GM21381 (cell line): ENCODE data around the gene CHST11.
A peak's percentile ranks its signal among the peaks of the same experiment; 100 is the strongest.
"Not testable (repeated sequence)": the region's sequence is repeated elsewhere in the genome, so short reads cannot be mapped to it uniquely, and the experiment has no call there.

Source experiments
- ATAC-seq: cut with Tn5 transposase; IDR thresholded peaks from one replicate; pipeline ENCODE4 v1.9.1; 2021; ENCODE audit warnings: mild to moderate bottlenecking, moderate library complexity; ENCODE audit not compliant: unreplicated experiment

The CHST11 gene

GRCh38 chr12:104522985-104523722, 66.4 kb downstream of the CHST11 start:
- ATAC-seq = no peak

DNA sequence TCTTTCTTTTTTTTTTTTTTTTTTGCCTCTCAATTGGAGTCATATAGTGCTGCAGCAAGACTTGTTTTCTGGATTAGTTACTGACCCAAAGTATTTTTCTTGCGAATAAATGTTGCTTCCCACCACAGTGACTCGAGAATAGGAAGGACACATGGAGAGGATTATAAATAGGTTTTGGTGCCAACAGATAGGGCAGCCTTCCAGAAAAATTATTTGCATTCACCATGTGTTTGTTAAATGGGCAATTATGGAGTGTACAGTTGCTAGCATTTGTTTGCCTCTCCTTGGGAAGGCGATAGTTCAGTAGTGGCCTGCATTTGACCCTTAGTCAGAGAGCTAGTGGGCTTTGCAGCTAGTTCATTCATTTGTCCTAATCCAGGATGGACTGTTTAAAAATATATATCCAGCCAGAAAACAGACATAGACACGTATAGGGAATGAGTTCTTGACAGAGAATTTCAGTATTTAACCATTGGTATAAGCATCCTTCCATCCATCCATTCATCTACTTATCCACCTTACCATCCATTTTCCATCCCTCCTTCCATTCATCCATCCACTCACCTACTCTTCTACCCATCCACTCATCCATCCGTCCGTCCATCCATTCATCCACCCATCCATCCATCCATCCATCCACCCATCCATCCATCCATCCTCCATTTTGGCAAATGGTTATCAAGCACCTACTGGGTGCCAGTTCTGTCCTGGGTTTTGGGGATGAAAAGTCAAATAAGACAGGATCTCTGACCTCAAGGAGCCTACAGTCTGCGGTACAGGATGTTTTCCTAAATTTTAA, 67.5 kb downstream of the CHST11 start:
- ATAC-seq = no peak

DNA sequence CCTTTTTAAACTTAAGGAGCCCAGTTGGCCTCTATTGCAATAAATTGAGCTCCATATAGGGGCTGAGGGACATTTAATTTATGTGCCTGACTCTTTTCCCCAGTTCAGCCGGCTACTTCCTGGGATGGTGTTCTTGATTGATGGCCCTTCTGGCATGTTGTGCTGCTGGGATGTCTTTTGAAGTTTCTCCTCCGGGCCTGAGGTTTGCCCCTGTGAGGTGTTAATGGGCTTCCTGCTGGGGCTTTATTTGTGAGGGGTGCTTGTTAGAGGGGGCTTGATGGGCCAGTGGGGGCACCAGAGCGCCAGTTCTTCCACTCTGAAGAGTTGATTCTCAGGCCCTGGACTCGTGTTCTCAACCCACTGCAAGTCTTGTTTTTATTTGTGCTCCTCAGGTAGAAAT, 69.6 kb downstream of the CHST11 start:
- no peak for ATAC-seq

DNA sequence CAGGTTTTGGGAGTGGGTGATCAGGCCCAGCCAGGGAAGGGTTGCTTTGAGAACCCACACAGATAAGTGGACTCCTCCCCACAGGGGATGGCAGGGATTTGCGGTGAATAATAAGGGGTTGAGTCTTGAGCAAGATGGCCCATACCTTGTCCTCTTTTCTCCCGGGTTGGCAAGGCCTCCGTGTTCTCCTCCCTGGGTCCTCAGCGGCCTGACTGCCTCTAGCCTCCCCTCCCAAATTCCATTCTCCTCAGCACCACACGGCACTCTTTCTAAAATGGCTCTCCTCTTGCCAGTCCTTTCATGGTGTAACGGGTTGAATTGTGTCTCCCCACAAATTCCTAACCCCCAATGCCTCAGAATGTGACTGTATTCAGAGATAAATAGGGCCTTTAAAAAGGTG, 70.0 kb downstream of the CHST11 start:
- no peak for ATAC-seq

DNA sequence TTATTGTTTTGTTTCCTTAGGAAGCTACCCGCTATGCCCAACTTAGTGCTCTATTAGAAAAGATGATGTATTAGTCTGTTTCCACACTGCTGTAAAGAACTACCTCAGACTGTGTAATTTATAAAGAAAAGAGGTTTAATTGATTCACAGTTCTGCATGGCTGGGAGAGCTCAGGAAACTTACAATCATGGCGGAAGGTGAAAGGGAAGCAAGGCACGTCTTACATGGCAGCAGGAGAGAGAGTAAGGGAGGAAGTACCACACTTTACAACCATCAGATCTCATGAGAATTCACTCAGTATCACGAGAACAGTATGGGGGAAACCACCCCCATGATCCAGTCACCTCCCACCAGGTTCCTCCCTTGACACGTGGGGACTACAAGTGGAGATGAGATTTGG, 70.9 kb downstream of the CHST11 start:
- ATAC-seq = not testable (repeated sequence)

DNA sequence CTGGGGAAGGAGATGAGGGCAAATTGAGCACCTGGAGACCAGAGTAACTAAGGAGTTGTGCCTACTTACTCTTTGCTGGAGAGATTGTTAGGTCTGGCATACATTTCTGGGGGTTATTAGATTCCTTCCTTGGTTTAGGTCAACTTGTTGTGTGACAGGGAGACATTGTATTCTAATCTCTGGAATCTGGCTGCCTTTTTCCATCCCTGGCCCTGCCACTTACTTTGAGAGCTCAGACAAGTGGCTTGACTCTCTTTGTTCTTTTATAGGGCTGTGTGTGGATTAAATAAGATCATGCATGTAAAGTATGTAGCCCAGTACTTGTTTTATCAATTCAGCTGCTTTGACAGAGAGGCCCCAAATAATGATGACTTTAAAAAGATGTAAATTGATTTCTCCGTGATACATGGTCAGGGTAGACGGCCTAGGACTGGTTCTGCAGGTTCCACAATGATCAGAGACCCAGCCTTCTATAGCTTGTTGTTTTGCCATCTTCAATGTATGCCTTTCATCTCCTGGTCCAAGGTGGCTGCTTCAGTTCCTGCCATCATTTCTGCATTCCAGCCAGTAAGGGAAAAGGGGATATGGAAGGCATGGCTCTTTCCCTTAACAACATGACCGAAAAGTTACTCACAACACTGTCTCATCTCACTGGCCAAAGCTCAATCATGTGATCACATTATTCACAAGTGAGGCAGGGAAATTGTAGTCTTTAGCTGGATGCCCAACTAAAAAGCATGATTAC, 72.6 kb downstream of the CHST11 start:
- no peak for ATAC-seq

DNA sequence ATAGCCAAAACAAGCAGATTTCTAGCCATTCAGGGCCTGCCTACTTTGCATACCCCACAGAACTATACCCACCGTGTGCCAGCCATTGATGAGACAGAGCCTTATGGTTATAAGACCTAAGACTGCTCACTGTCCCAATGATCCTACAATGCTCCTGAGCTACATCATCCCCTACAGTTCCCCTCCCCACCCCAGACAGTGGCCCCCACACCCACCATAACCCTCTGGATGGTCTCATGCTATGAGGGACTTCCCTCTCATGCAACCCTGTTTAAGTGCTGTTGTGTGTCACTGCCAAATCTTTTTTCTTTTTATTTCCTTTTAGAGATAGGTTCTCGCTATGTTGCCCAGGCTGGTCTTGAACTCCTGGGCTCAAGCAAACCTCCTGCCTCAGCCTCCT, 75.9 kb downstream of the CHST11 start:
- ATAC-seq = no peak

DNA sequence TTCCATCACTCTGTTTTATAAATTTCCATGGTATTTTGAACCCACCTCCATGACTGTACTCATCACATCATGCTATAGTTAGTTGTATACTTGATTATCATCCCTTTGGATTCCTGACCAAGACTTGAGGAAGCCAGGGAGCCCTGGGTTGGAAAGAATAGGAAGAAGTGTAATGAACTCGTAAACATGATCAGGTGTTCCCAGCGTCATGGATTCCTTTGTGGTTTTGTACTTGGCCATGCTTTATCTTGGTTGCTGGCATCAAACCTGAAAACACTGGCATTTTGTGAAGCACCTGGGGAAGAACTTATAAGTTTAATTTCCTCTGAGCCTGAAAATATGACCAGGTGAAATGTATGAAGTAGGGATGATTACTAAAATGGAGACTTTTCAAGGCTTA, 76.4 kb downstream of the CHST11 start:
- ATAC-seq = no peak

GRCh38 chr12:104534162-104534856, 77.6 kb downstream of the CHST11 start:
- no peak for ATAC-seq

GRCh38 chr12:104534857-104535248, 78.1 kb downstream of the CHST11 start:
- no peak for ATAC-seq

DNA sequence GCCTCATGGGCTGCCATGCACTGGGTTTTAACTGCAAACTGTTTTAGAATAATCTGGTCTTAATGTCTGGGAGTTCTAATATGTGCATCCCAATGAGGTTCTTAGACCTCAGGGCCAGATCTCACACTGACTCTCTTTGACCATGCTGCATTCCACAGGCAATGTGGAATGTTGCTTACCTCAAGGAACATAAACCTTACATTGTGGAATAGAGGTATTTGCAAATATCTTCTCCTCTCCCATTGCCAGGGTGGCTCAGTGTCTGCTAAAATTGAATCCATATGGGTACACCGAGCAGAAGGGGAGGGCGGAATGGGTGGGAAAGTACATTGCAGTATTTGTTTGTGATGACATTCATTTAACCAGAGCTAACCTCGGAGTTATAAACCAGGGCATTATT, 78.6 kb downstream of the CHST11 start:
- ATAC-seq = no peak

- no peak for ATAC-seq
Measured at GRCh38 chr12:104536841-104537240, 80.1 kb downstream of the CHST11 start.

GRCh38 chr12:104538056-104538455, 81.3 kb downstream of the CHST11 start:
- ATAC-seq = no peak

DNA sequence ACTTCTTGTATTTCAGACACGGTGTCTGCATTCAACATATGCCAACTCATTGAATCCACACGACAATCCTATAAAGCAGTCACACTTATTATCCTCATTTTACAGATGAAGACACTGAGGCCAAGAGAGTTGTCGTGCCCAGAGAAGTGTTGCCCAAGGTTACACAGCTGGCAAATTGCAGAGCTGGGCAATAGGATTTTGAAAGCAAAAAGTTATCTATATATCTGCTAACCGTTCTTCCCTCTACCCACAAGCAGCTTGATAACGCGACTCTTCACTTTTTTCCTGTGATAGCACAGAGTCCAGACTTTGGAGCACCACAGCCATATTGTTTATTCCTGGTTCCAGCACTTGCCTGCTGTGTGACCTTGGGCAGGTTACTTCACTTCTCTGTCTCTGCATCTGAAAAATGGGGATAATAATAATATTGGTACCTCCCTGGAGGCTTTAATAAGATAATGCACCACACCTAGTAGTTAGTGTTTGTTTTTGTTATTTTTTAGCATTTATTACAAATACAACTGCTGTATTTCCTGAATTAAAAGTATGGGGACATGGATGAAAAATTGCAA, 82.2 kb downstream of the CHST11 start:
- no peak for ATAC-seq

DNA sequence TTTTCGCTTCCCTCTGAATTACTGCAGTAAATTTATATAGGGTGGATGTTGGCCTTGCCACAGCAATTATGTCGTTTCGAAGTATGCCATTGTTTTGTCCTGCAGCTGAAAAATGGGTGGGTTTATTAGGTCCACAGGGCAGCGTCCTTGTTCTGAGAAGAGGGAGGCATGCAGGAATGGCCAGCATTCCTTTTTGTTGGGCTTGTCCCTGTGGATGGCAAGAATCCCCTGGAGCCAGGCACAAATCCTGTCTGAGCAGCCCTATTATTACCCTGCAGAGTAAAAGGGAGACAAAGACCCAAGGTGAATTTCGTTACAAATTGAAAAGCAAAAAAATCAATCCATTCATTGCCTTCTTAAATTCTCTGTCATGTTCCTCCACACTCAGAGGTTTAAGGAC, 88.1 kb downstream of the CHST11 start:
- ATAC-seq = no peak

GRCh38 chr12:104546575-104546974, 89.8 kb downstream of the CHST11 start:
- ATAC-seq = no peak

DNA sequence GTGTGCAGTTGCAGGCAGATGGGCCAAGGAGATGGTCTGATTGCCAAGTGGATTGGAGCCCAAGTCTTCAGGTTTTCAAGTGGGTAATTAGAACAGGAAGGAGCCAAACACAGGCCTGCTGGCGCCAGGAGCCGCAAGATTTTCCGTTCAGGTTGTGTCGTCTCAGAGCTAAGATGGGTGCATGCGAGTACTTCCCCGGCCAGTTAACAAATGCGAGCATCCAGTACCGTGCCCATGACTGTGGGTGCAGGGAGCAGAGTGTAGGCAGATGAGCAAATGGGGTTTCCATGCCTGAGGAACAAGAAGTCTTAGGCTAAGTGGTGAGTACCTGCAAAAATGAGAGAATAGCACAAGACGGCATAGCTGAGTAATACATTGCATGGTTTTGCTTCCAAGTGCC, 90.5 kb downstream of the CHST11 start:
- no peak for ATAC-seq

DNA sequence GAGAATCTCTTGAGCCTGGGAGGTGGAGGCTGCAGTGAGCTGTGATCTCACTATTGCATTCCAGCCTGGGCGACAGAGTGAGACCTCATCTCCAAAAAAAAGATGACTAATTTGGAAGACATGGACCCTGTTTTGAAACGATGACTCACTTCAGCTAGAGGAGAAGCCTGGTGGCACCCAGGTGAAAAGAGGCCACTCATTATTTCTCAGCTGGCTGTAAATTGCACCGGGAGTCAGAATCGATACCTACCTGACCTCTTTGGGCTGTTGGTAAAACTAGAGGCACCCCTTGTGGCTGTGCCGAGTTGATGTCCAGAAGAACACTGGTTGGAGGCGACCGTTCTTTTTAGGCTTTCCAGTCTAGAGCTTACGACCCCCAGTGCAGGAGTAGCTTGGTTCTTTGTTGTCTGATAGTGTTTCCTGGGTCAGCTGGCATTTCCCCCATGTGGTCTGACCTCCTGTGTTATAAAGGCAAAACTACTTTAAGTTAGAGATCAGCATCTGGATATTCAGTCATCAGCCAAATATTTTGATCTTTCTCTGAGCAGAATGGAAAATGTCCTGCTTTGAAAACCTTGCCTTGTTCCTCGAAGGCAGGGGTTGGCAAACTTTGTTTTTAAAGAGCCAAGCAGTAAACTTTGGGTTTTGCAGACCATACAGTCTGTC, 93.2 kb downstream of the CHST11 start:
- ATAC-seq = no peak

GRCh38 chr12:104551313-104551931, 94.7 kb downstream of the CHST11 start:
- peak; percentile 79 for ATAC-seq

DNA sequence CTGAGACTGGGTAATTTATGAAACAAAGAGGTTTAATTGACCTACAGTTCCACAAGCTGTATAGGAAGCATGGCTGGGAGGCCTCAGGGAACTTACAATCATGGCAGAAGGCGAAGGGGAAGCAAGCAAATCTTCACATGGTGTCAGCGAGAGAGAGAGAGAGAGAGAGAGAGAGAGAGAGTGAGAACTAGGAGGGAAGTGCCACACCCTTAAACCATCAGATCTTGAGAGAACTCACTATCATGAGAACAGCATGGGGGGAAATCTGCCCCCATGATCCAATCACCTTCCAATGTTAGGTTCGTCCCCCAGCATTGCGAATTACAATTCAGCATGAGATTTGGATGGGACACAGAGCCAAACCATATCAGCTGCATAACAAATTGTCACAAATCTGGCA, 96.7 kb downstream of the CHST11 start:
- ATAC-seq = no peak
